HFF-Myc (cell line): ENCODE results near the gene TCN2.
A peak's percentile ranks its signal among the peaks of the same experiment; 100 is the strongest.

ENCODE experiments used
- DNase-seq: peaks from one replicate; pipeline ENCODE4 v3.0.0-alpha.2; 2011; ENCODE audit warnings: low read depth; ENCODE audit errors: extremely low read depth
- H3K4me3 ChIP-seq: replicated peaks from 2 replicates; pipeline ENCODE4 v1.5.1; 2011; ENCODE audit warnings: low read depth, mild to moderate bottlenecking, control low read depth, low read length
- TF ChIP-seq, protein P1 (sequence below): IDR thresholded peaks from 2 replicates; pipeline ENCODE4 v1.5.1; 2012; ENCODE audit warnings: mild to moderate bottlenecking, low read depth, low read length, control low read depth; ENCODE audit errors: missing control alignments

Gene TCN2

DNA sequence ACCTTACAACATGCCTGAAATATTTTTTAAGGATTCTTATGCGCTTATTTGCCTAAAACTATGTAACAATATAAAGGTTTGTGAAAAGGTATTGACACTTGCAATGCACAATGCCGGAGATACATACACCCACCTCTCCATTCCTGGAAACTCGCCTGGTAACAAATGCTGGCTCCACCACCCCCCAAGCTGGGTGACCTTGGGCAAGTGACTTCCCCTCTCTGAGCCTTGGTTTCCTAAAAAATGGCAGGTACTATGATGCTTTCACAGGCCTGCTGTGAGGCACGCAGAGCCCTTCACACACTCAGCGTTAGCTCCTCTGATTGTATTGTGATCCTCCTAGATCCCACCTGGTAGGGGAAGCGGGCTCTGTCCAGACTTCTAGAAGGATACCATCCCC lies 34.8 kb upstream of the TCN2 start:
- H3K4me3 ChIP-seq: no peak overlapping the region
- no peak for DNase-seq
- TF ChIP-seq, protein P1, sequence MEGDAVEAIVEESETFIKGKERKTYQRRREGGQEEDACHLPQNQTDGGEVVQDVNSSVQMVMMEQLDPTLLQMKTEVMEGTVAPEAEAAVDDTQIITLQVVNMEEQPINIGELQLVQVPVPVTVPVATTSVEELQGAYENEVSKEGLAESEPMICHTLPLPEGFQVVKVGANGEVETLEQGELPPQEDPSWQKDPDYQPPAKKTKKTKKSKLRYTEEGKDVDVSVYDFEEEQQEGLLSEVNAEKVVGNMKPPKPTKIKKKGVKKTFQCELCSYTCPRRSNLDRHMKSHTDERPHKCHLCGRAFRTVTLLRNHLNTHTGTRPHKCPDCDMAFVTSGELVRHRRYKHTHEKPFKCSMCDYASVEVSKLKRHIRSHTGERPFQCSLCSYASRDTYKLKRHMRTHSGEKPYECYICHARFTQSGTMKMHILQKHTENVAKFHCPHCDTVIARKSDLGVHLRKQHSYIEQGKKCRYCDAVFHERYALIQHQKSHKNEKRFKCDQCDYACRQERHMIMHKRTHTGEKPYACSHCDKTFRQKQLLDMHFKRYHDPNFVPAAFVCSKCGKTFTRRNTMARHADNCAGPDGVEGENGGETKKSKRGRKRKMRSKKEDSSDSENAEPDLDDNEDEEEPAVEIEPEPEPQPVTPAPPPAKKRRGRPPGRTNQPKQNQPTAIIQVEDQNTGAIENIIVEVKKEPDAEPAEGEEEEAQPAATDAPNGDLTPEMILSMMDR: no peak

DNA sequence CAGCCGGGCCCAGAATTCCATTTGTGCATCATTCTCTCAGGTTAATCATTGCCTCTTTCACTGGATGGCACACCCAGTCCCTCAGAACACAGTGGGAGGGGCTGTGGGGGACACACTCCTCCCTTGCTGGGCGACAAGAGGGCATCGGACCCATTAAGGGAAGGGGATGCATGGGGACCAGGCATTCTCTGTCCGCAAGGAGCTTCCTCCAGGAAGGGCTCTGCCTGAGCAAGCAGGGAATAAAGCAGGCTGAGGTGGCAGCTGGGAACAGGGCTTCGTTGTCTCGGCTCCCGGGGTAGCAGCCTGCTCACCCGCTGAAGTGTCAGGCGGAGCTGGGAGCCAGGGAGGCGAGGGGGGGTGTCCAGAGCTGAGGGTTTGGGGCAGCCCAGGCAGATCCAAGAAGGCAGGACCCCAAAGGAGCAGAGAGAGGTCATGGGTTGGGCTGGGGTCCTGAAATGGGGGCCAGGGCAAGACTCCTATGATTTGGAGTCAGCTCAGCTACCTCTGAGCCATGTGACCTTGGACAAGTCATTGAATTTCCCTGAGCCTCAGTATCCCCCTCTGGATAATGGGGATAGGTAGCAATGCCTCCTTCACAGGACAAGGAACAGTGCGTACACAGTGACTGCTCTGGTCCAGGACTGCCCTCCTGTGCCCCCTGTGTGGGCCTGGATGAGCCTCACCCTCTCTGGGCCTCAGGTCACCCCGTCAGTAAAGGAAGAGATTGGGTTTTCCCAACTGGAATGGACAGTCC lies 34.0 kb upstream of the TCN2 start:
- no peak overlapping the region for H3K4me3 ChIP-seq
- TF ChIP-seq, protein P1: no peak
- no peak for DNase-seq

DNA sequence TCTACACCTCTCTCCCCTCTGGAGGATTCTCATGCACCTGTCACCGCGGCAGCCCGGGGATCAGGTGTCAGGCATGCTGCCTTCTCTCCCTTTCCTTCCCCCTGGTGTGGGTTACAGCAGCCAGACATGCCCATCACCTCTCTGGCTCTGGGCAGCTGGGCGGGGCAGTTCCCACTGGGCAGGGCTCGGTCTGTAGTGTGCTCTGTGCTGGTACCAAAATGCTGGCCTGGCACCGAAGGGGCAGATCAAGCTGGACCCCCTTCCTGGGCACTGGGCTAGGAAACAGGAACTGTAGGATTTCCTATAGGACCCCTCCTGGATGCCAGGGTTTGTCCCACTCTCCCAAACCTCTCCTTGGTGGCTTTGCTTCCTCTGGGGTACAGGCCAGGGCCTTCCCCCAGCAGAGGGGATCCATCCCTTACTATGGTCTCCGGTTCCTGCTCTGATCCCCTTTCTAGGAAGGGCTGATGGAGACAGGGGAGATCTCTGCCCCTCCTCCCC lies 33.3 kb upstream of the TCN2 start:
- H3K4me3 ChIP-seq: no peak overlapping the region
- TF ChIP-seq, protein P1: no peak
- DNase-seq: no peak

DNA sequence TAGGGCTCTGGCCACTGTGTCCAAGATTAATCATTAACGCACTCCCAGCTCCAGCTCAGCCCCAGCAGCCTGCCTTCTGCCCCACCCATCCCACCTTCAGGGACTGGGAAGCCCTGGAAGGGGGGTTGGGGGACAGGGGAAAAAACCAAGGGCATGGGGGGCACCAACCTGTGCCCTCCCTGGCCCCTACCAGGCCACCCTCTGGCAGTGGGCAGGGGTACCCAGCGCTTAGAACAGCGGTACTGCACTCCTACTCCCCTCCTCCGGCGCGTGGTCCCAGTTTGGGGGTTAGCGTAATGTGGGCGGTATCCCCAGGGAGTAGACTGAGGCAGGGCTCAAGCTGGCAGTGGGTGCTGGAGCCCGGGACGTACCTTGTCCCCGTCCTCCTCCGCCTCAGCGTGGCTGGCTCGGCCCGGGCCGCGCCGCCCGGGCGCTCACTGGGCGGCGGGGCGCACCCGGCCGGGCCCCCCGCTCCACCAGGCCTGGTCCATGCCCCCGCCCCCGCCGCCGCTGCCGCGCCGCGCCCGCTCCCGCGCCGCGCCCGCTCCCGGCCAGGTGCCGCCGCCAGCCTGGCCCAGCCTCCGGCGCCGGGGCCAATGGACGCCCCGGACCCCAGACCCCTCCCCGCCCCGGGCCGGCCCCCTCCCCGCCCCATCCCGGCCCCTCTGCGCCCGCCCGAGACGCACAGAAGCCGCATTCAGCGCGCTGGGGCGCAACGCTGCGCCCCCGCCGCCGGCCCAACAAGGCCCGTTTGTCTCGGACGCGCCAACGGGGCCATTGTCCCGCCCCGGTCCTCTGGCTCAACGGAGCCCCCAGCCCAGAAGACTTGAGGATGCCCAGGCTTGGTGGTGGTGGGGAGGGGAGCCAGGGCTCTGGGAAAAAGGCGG lies 32.6 kb upstream of the TCN2 start, which contains the start of gene GAL3ST1:
Gene GAL3ST1, minus strand, starts transcription at position 571 of the 887 bp plus-strand sequence. CDS start 17,273 bp downstream, outside the sequence.
- no peak within 1 kb of the TSS for H3K4me3 ChIP-seq
- TF ChIP-seq, protein P1: no peak
- no peak for DNase-seq

DNA sequence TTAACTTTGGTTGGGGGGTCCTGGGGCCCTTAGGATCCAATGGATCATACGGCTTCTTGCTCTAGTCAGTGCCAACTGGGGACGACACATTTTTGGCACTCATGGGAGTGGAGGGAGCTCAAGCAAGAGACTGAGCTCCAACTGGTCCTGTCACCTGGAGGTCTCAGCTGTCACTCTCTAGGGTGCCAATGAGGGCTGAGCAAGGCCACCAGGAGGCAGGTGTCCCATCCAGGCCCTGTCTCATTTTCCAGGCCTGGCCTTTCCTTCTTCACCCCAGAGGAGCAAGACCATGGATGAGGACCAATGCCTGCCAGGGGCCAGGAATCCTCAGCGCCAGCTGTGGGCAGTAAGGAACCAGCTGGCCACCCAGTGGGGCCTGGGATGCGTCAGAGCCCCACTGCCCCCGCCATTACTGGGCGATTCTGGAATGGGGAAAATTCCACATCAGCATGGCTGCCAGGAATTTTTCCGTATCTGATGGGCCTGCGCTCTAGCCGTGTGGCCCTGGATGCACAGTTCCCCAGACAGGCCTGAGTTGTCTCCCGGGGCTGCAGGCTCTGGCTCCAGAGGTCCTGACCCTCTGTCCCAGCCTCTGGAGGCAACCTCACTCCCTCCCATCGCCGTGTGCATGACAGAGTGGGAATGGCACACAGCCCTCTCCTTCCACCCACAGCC lies 31.8 kb upstream of the TCN2 start:
- no peak for DNase-seq
- H3K4me3 ChIP-seq: no peak overlapping the region

DNA sequence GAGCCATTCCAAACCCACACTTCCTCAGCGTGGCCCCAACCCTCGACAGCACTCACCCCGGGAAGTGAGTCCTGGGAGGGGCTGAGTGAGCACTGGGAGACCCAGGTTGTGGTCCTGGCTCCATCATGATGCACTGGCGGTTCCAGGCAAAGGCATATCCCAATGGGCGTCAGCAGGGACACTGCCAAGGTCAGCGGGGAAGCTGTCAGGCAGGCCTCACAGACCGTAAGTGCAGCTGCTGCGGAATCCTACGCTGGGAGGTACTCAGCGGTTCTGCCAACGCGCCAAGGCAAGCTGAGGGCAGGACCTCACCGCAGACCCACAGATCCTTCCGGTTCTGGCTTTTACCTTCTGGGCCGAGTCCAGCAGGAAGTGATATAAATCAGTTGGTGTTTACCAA lies 31.1 kb upstream of the TCN2 start:
- DNase-seq: no peak
- no peak overlapping the region for H3K4me3 ChIP-seq
- TF ChIP-seq, protein P1: no peak

More for the DNA sequence above, 31.8 kb upstream of the TCN2 start:
- TF ChIP-seq, protein P1: peak; percentile 28
